NCI-H187 treated with DMSO at 0.1 percent for 48 hours (cell line): ENCODE results near the gene SKIDA1.

Source experiments
- DNase-seq: peaks from one replicate; lab custom pipeline; 2025; lab: John Stamatoyannopoulos, UW

SKIDA1 gene

GRCh38 chr10:21517134-21518031, 8.1 kb downstream of the SKIDA1 start:
- no peak for DNase-seq

- no peak for DNase-seq
These were observed 9.0 kb downstream of the SKIDA1 start for GRCh38 chr10:21516242-21517131.

GRCh38 chr10:21515361-21516241, 9.9 kb downstream of the SKIDA1 start:
- no peak for DNase-seq

GRCh38 chr10:21514818-21515351, 10.6 kb downstream of the SKIDA1 start:
- DNase-seq = no peak

- DNase-seq = no peak
These were observed 11.2 kb downstream of the SKIDA1 start for GRCh38 chr10:21514129-21514817.

GRCh38 chr10:21513405-21513788, 12.1 kb downstream of the SKIDA1 start:
- no peak for DNase-seq

GRCh38 chr10:21512573-21513404, 12.7 kb downstream of the SKIDA1 start:
- DNase-seq = no peak

- no peak for DNase-seq
These were observed 13.4 kb downstream of the SKIDA1 start for GRCh38 chr10:21511946-21512572.

GRCh38 chr10:21511095-21511570, 14.3 kb downstream of the SKIDA1 start:
- no peak for DNase-seq

GRCh38 chr10:21510241-21511094, 15.0 kb downstream of the SKIDA1 start:
- DNase-seq = no peak

- DNase-seq = no peak
These were observed 15.9 kb downstream of the SKIDA1 start for GRCh38 chr10:21509341-21510240.

- no peak for DNase-seq
These were observed 16.7 kb downstream of the SKIDA1 start for GRCh38 chr10:21508706-21509331.

GRCh38 chr10:21507150-21507549, 18.3 kb downstream of the SKIDA1 start:
- no peak for DNase-seq

GRCh38 chr10:21506351-21506750, 19.1 kb downstream of the SKIDA1 start:
- no peak for DNase-seq

GRCh38 chr10:21505711-21506278, 19.7 kb downstream of the SKIDA1 start:
- no peak for DNase-seq

- DNase-seq = no peak
These were observed 21.9 kb downstream of the SKIDA1 start for GRCh38 chr10:21503542-21503941.

- DNase-seq = no peak
These were observed 23.1 kb downstream of the SKIDA1 start for GRCh38 chr10:21502348-21502740.
